Liver (tissue), 9 donors: ENCODE measurements around the gene LIMCH1. TPM values are rescaled to one million over a fixed set of nuclear protein-coding genes. Genes with fewer than 3 reads are reported as not detected.

Source experiments
- DNase-seq: peaks from one replicate; pipeline ENCODE4 v3.0.0-alpha.2; 2017; ENCODE audit warnings: low spot score
- H3K27ac ChIP-seq, 2 donors: one replicate each; pipeline ENCODE4 v1.7.0; 2013; ENCODE audit warnings: inconsistent platforms in 2 of 2, low read length in 2 of 2, control low read depth in 1 of 2, low read depth in 1 of 2, mild to moderate bottlenecking in 1 of 2
- H3K27me3 ChIP-seq, 4 donors: one replicate each; pipeline versions ENCODE4 v1.6.1 to v1.7.0; 2013; ENCODE audit warnings: low read length in 3 of 4, inconsistent platforms in 1 of 4, mild to moderate bottlenecking in 1 of 4, moderate library complexity in 1 of 4; ENCODE audit not compliant: control insufficient read depth in 4 of 4, insufficient read depth in 4 of 4
- H3K36me3 ChIP-seq, 4 donors: one replicate each; pipeline versions ENCODE4 v1.6.1 to v1.7.0; 2013; ENCODE audit warnings: low read length in 3 of 4, mild to moderate bottlenecking in 3 of 4, low read depth in 1 of 4, moderate library complexity in 1 of 4; ENCODE audit not compliant: control insufficient read depth in 4 of 4, insufficient read depth in 3 of 4
- H3K4me1 ChIP-seq, 4 donors: one replicate each; pipeline versions ENCODE4 v1.6.1 to v1.7.0; 2013; ENCODE audit warnings: low read length in 3 of 4, mild to moderate bottlenecking in 3 of 4, moderate library complexity in 1 of 4; ENCODE audit not compliant: control insufficient read depth in 4 of 4, insufficient read depth in 4 of 4
- H3K4me3 ChIP-seq, 3 donors: one replicate each; pipeline versions ENCODE4 v1.6.1 to v1.7.0; 2013; ENCODE audit warnings: low read length in 3 of 3, control low read depth in 1 of 3, low read depth in 1 of 3, mild to moderate bottlenecking in 1 of 3
- H3K9ac ChIP-seq, 2 donors: one replicate each; pipeline ENCODE4 v1.7.0; 2013; ENCODE audit warnings: low read length in 2 of 2, mild to moderate bottlenecking in 2 of 2, moderate library complexity in 2 of 2, control low read depth in 1 of 2, low read depth in 1 of 2
- H3K9me3 ChIP-seq, 4 donors: one replicate each; pipeline versions ENCODE4 v1.6.1 to v1.7.0; 2013; ENCODE audit warnings: low read length in 3 of 4; ENCODE audit not compliant: control insufficient read depth in 4 of 4
- ATF3 ChIP-seq: IDR thresholded peaks from 2 replicates; pipeline ENCODE4 v1.6.1; 2016; ENCODE audit warnings: antibody characterized with exemption
- CTCF ChIP-seq: fragments of 150-350 bp; IDR thresholded peaks from 2 replicates; pipeline ENCODE4 v1.5.1; 2017; ENCODE audit warnings: improper control_type of control experiment, low read depth, low read length; ENCODE audit not compliant: missing input control
- EGR1 ChIP-seq, 2 donors: IDR thresholded peaks; 2 replicates each; pipeline ENCODE4 v1.6.1; 2016 to 2018; ENCODE audit warnings: antibody characterized with exemption in 2 of 2, low read depth in 2 of 2
- FOXA1 ChIP-seq: IDR thresholded peaks from 2 replicates; pipeline ENCODE4 v1.6.1; 2016; ENCODE audit warnings: antibody characterized with exemption
- FOXA2 ChIP-seq: IDR thresholded peaks from 2 replicates; pipeline ENCODE4 v1.6.1; 2016; ENCODE audit warnings: antibody characterized with exemption
- GABPA ChIP-seq, 2 donors: IDR thresholded peaks in 1 of 2; conservative IDR thresholded peaks in 1 of 2; 2 replicates each; pipeline ENCODE4 v1.6.1; 2016; ENCODE audit warnings: antibody characterized with exemption in 2 of 2, mild to moderate bottlenecking in 1 of 2, moderate library complexity in 1 of 2
- HNF4G ChIP-seq: IDR thresholded peaks from 2 replicates; pipeline ENCODE4 v1.6.1; 2016; ENCODE audit warnings: antibody characterized with exemption
- JUND ChIP-seq, 2 donors: IDR thresholded peaks; 2 replicates each; pipeline ENCODE4 v1.6.1; 2016; ENCODE audit warnings: antibody characterized with exemption in 2 of 2
- MAX ChIP-seq: IDR thresholded peaks from 2 replicates; pipeline ENCODE4 v1.6.1; 2016; ENCODE audit warnings: antibody characterized with exemption
- NR2F2 ChIP-seq: IDR thresholded peaks from 2 replicates; pipeline ENCODE4 v1.6.1; 2016; ENCODE audit warnings: antibody characterized with exemption
- RAD21 ChIP-seq, 2 donors: IDR thresholded peaks; 2 replicates each; pipeline ENCODE4 v1.6.1; 2016; ENCODE audit warnings: antibody characterized with exemption in 2 of 2, mild to moderate bottlenecking in 2 of 2
- REST ChIP-seq: IDR thresholded peaks from 2 replicates; pipeline ENCODE4 v1.6.1; 2016; ENCODE audit warnings: antibody characterized with exemption, mild to moderate bottlenecking
- SP1 ChIP-seq: IDR thresholded peaks from 2 replicates; pipeline ENCODE4 v1.6.1; 2018; ENCODE audit warnings: antibody characterized with exemption, mild to moderate bottlenecking
- TAF1 ChIP-seq: conservative IDR thresholded peaks from 2 replicates; pipeline ENCODE4 v1.6.1; 2016; ENCODE audit warnings: antibody characterized with exemption, mild to moderate bottlenecking
- YY1 ChIP-seq: IDR thresholded peaks from 2 replicates; pipeline ENCODE4 v1.6.1; 2016; ENCODE audit warnings: antibody characterized with exemption, mild to moderate bottlenecking
- ZBTB33 ChIP-seq: IDR thresholded peaks from 2 replicates; pipeline ENCODE4 v1.6.1; 2016; ENCODE audit warnings: antibody characterized with exemption
- WGBS: extraction: QIAGEN DNeasy Blood & Tissue Kit; methylation state at CpG from one replicate; pipeline ENCODE4 v1.1.7; 2013; 5-methylcytosine and 5-hydroxymethylcytosine counted together
- polyA plus RNA-seq, 2 donors: library from polyadenylated mRNA; stranded (reverse) in 1 of 2; unstranded in 1 of 2; fragments of 200-250 nt in 1 of 2; fragments of >200 nt in 1 of 2; fragmentation: Nextera tagmentation in 1 of 2; extraction: Ambion mirVana in 1 of 2; gene quantifications; one replicate each; pipeline versions ENCODE4 v1.2.1 to v1.2.3, GENCODE V29; 2013 to 2015
- total RNA-seq, 2 donors: library from RNA; depleted of rRNA; stranded (reverse); fragments of >200 nt; gene quantifications; one replicate each; pipeline ENCODE4 v1.2.3, GENCODE V29; 2014
- donor health status: healthy.
- donor health status: healthy.
- donor health status: healthy.
- donor health status: healthy.
- donor health status: healthy.

The LIMCH1 gene
- total and polyA plus RNA-seq, 4 donors: 2.0 to 30.6 (median 8.1) TPM

GRCh38 chr4:41633321-41633720 is 95.4 kb downstream of the LIMCH1 start:
- no peak for TF ChIP-seq FOXA1
- no peak for TF ChIP-seq TAF1
- TF ChIP-seq ZBTB33: no peak
- 94% methylated on average over 4 of the region's 4 CpGs for WGBS
- Histone ChIP-seq H3K27ac (no peak overlapping the region), H3K4me1 (no peaks in the 10 kb centered on the region), H3K36me3 (peaks cover 0 to 3% (median 0%) of the 10 kb centered on the region in 4 donors), H3K4me3 (no peak overlapping the region), H3K27me3 (no peaks in the 10 kb centered on the region), H3K9ac (no peak overlapping the region), H3K9me3 (no peaks in the 10 kb centered on the region)
- DNase-seq: no peak

GRCh38 chr4:41635441-41635840 is 97.5 kb downstream of the LIMCH1 start:
- Histone ChIP-seq H3K27ac (no peak overlapping the region), H3K4me1 (no peaks in the 10 kb centered on the region), H3K4me3 (no peak overlapping the region), H3K36me3 (peaks cover 0 to 3% (median 0%) of the 10 kb centered on the region in 4 donors), H3K9ac (no peak overlapping the region), H3K27me3 (no peaks in the 10 kb centered on the region), H3K9me3 (no peaks in the 10 kb centered on the region)
- DNase-seq: no peak
- 93% methylated on average over 3 of the region's 3 CpGs for WGBS
- TF ChIP-seq JUND (IDR thresholded peaks at IDR 0.05) (no peak), YY1 (no peak), FOXA1 (no peak), ATF3 (no peak), RAD21 (IDR thresholded peaks at IDR 0.05) (no peak), SP1 (no peak), EGR1 (IDR thresholded peaks at IDR 0.05; ENCODE audit: low read depth in 2 of 2) (no peak), FOXA2 (no peak), CTCF (no peak), HNF4G (no peak)

GRCh38 chr4:41638203-41638602 is 100.2 kb downstream of the LIMCH1 start:
- no peak for DNase-seq
- H3K36me3 ChIP-seq: peaks cover 0 to 3% (median 0%) of the 10 kb centered on the region in 4 donors
- H3K4me3 ChIP-seq: no peak overlapping the region
- WGBS: 97% methylated on average over 3 of the region's 3 CpGs
- no peaks in the 10 kb centered on the region for H3K4me1 ChIP-seq
- TF ChIP-seq MAX (no peak), HNF4G (no peak), ATF3 (no peak), YY1 (no peak), FOXA1 (no peak), REST (no peak), NR2F2 (no peak), GABPA (IDR thresholded peaks at IDR 0.05 in 1 of 2, conservative IDR thresholded peaks at IDR 0.05 in 1 of 2) (no peak), FOXA2 (no peak), CTCF (no peak), JUND (IDR thresholded peaks at IDR 0.05) (no peak)
- no peaks in the 10 kb centered on the region for H3K27me3 ChIP-seq
- no peak overlapping the region for H3K9ac ChIP-seq
- H3K27ac ChIP-seq: no peak overlapping the region
- no peaks in the 10 kb centered on the region for H3K9me3 ChIP-seq
